ENCODE measurements around the gene FNDC8.

The FNDC8 gene

GRCh38 chr17:35121315-35121714 lies at the start of gene FNDC8:
FNDC8 (plus strand) TSS chr17:35121615; CDS start chr17:35121694, 79 bp downstream.
- no peaks in the 10 kb centered on the region for H4K20me1 ChIP-seq (ENCODE audit: low read depth, low read length)
- no peaks in the 10 kb centered on the region for H3K9me3 ChIP-seq (ENCODE audit: insufficient read depth, low read length)
- H3K4me3 ChIP-seq (ENCODE audit: insufficient read depth, low read length, poor library complexity, severe bottlenecking) = no peak within 1 kb of the TSS
- H3K36me3 ChIP-seq (ENCODE audit: low read length) = no peaks in the 10 kb centered on the region
- no peaks in the 10 kb centered on the region; the same call in 1 of the 2 replicates for H3F3A ChIP-seq (ENCODE audit: insufficient read depth)
- no peak within 1 kb of the TSS for H2AFZ ChIP-seq (ENCODE audit: low read depth, low read length, severe bottlenecking)
- TF ChIP-seq, protein P1, sequence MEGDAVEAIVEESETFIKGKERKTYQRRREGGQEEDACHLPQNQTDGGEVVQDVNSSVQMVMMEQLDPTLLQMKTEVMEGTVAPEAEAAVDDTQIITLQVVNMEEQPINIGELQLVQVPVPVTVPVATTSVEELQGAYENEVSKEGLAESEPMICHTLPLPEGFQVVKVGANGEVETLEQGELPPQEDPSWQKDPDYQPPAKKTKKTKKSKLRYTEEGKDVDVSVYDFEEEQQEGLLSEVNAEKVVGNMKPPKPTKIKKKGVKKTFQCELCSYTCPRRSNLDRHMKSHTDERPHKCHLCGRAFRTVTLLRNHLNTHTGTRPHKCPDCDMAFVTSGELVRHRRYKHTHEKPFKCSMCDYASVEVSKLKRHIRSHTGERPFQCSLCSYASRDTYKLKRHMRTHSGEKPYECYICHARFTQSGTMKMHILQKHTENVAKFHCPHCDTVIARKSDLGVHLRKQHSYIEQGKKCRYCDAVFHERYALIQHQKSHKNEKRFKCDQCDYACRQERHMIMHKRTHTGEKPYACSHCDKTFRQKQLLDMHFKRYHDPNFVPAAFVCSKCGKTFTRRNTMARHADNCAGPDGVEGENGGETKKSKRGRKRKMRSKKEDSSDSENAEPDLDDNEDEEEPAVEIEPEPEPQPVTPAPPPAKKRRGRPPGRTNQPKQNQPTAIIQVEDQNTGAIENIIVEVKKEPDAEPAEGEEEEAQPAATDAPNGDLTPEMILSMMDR (IDR thresholded peaks at IDR 0.05; ENCODE audit: insufficient read depth, low read length, poor library complexity, severe bottlenecking) = no peak
- TF ChIP-seq EZH2phosphoT487 (conservative IDR thresholded peaks at IDR 0.05; ENCODE audit: low read length) = no peak
- peaks cover 20% of the 10 kb centered on the region; the same call in 1 of the 2 replicates for H3K79me2 ChIP-seq (ENCODE audit: insufficient read depth, low read length)
- H3K27ac ChIP-seq (ENCODE audit: low read depth, low read length) = no peak within 1 kb of the TSS
- no peak within 1 kb of the TSS for H3K9ac ChIP-seq (ENCODE audit: low read length)
- no peaks in the 10 kb centered on the region for H3K9me2 ChIP-seq (replicated peaks; ENCODE audit: insufficient read depth, low read length)
- H3K4me2 ChIP-seq (ENCODE audit: low read depth, low read length, poor library complexity, severe bottlenecking) = no peak within 1 kb of the TSS
- H3K27me3 ChIP-seq (ENCODE audit: low read length) = no peaks in the 10 kb centered on the region

- Histone ChIP-seq H3K9me2 (replicated peaks; ENCODE audit: insufficient read depth, low read length) (no peaks in the 10 kb centered on the region), H3K4me3 (ENCODE audit: insufficient read depth, low read length, poor library complexity, severe bottlenecking) (no peak overlapping the region), H3K36me3 (ENCODE audit: low read length) (no peaks in the 10 kb centered on the region), H3K27ac (ENCODE audit: low read depth, low read length) (no peak overlapping the region), H3F3A (ENCODE audit: insufficient read depth) (no peaks in the 10 kb centered on the region), H3K79me2 (ENCODE audit: insufficient read depth, low read length) (no peaks in the 10 kb centered on the region), H3K9me3 (ENCODE audit: insufficient read depth, low read length) (no peaks in the 10 kb centered on the region), H4K20me1 (ENCODE audit: low read depth, low read length) (no peaks in the 10 kb centered on the region), H2AFZ (ENCODE audit: low read depth, low read length, severe bottlenecking) (no peak overlapping the region), H3K4me2 (ENCODE audit: low read depth, low read length, poor library complexity, severe bottlenecking) (no peak overlapping the region), H3K9ac (ENCODE audit: low read length) (no peak overlapping the region), H3K27me3 (ENCODE audit: low read length) (no peaks in the 10 kb centered on the region)
- TF ChIP-seq, protein P1 (IDR thresholded peaks at IDR 0.05; ENCODE audit: insufficient read depth, low read length, poor library complexity, severe bottlenecking) = no peak
Observed at GRCh38 chr17:35073183-35073790, 48.1 kb upstream of the FNDC8 start.

DNA sequence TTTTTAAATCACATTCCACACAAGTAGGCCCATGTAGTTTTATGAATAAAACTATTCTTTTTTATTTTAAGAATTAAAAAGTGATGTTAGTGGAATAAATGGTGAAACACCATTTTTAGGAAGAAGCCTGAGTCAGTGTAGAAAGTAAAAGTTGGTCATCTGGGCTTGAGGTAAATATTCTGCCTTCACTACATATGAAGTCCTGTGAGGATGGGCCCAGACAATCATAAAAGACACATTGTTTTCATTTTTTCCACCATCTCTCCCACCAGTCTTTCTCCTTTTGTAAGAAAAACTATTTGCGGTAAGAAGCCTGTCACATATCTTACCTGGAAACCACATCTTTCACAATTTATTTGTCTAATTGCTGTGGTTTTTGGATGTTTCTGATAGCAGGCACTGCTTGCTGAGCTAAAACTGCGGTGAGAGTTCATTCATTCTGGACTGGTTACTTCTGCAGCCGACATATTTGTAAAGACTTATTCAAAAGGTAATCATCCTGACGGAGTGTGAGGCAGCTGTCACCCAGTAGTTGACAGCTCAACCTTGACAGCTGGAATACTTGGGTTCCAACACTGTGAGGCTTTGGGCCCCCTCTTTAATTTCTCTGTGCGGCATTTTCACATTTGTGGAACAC lies 47.3 kb upstream of the FNDC8 start:
- TF ChIP-seq, protein P1 (IDR thresholded peaks at IDR 0.05; ENCODE audit: insufficient read depth, low read length, poor library complexity, severe bottlenecking) = no peak
- TF ChIP-seq EZH2phosphoT487 (conservative IDR thresholded peaks at IDR 0.05; ENCODE audit: low read length) = no peak
- Histone ChIP-seq H3F3A (ENCODE audit: insufficient read depth) (no peaks in the 10 kb centered on the region), H3K36me3 (ENCODE audit: low read length) (no peaks in the 10 kb centered on the region), H3K9me2 (replicated peaks; ENCODE audit: insufficient read depth, low read length) (no peaks in the 10 kb centered on the region), H3K79me2 (ENCODE audit: insufficient read depth, low read length) (no peaks in the 10 kb centered on the region), H3K27me3 (ENCODE audit: low read length) (no peaks in the 10 kb centered on the region), H2AFZ (ENCODE audit: low read depth, low read length, severe bottlenecking) (no peak overlapping the region), H3K9me3 (ENCODE audit: insufficient read depth, low read length) (no peaks in the 10 kb centered on the region), H3K4me3 (ENCODE audit: insufficient read depth, low read length, poor library complexity, severe bottlenecking) (no peak overlapping the region), H4K20me1 (ENCODE audit: low read depth, low read length) (no peaks in the 10 kb centered on the region), H3K9ac (ENCODE audit: low read length) (no peak overlapping the region), H3K27ac (ENCODE audit: low read depth, low read length) (no peak overlapping the region), H3K4me2 (ENCODE audit: low read depth, low read length, poor library complexity, severe bottlenecking) (no peak overlapping the region)
